Transverse colon (tissue), 4 donors: Measurements from ENCODE around the gene PDZRN3.

Experiments
- CTCF ChIP-seq, 5 experiments: fragments of 200-600 bp in 3 of 5; fragments of 450-650 bp in 2 of 5; sonication (generic) in 3 of 5; IDR thresholded peaks; 1 replicate in 2 of 5; 2 replicates in 3 of 5; pipeline ENCODE4 v1.5.1; 2016 to 2017; ENCODE audit warnings: antibody characterized with exemption in 5 of 5, inconsistent platforms in 3 of 5, mild to moderate bottlenecking in 2 of 5, moderate library complexity in 1 of 5
- POLR2AphosphoS5 ChIP-seq, 3 donors: sonication (generic); formaldehyde crosslinking; IDR thresholded peaks; one replicate each; pipeline ENCODE4 v1.6.1; 2016; ENCODE audit warnings: antibody characterized with exemption in 3 of 3

- TF ChIP-seq CTCF (IDR thresholded peaks at IDR 0.05) (no peak), POLR2AphosphoS5 (IDR thresholded peaks at IDR 0.05) (no peak)
Measured at GRCh38 chr3:73548436-73548835, 76.3 kb downstream of the PDZRN3 start.
